ENCODE data around the gene FLYWCH2. TPM values are rescaled to one million over a fixed set of nuclear protein-coding genes. Genes with fewer than 3 reads are reported as not detected.

The FLYWCH2 gene
- total and polyA plus RNA-seq, 2 experiments from 2014 or later, result 48.6 to 60.3 TPM

DNA sequence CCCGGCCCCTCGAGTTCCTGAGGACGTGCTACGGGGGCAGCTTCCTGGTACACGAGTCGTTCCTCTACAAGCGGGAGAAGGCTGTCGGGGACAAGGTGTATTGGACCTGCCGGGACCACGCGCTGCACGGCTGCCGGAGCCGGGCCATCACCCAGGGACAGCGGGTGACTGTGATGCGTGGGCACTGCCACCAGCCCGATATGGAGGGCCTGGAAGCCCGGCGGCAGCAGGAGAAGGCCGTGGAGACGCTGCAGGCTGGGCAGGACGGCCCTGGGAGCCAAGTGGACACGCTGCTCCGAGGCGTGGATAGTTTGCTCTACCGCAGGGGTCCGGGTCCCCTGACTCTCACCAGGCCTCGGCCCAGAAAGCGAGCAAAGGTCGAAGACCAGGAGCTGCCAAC, 50.1 kb downstream of the FLYWCH2 start:
- no peak overlapping the region for H3K4me3 ChIP-seq
- H4K20me1 ChIP-seq (ENCODE audit: insufficient read depth), result no peaks in the 10 kb centered on the region
- H3K27ac ChIP-seq, result no peak overlapping the region
- 93 to 95% methylated on average over 30 of the region's 30 CpGs for WGBS, 2 experiments (ENCODE audit: low coverage in 1 of 2, low lambda C conversion rate in 2 of 2, missing lambda C conversion rate in 2 of 2)
- no peak for TF ChIP-seq EZH2 (IDR thresholded peaks at IDR 0.05; ENCODE audit: insufficient read depth, poor library complexity, severe bottlenecking)
- no peak for TF ChIP-seq EZH2phosphoT487 (IDR thresholded peaks at IDR 0.05; ENCODE audit: insufficient read depth, low read depth)
- H2AFZ ChIP-seq, result no peak overlapping the region
- DNase-seq, result no peak
- H3K4me2 ChIP-seq (ENCODE audit: unreplicated experiment), result no peak overlapping the region
- no peak overlapping the region for H3K9ac ChIP-seq
- peaks cover 3% of the 10 kb centered on the region; the same call in 1 of the 2 replicates for H3K36me3 ChIP-seq (ENCODE audit: low read depth)
- H3K27me3 ChIP-seq (replicated peaks; ENCODE audit: insufficient read depth), result no peaks in the 10 kb centered on the region
- H3K9me3 ChIP-seq (ENCODE audit: low read depth), result no peaks in the 10 kb centered on the region
- no peaks in the 10 kb centered on the region for H3K79me2 ChIP-seq (ENCODE audit: insufficient read depth)
- no peaks in the 10 kb centered on the region for H3K9me2 ChIP-seq (ENCODE audit: insufficient read depth)
- in situ Hi-C loops (cut with MboI), result no loop called here
- H3K4me1 ChIP-seq (ENCODE audit: insufficient read depth), result no peaks in the 10 kb centered on the region
- no peaks in the 10 kb centered on the region for H3F3A ChIP-seq (ENCODE audit: insufficient read depth)

DNA sequence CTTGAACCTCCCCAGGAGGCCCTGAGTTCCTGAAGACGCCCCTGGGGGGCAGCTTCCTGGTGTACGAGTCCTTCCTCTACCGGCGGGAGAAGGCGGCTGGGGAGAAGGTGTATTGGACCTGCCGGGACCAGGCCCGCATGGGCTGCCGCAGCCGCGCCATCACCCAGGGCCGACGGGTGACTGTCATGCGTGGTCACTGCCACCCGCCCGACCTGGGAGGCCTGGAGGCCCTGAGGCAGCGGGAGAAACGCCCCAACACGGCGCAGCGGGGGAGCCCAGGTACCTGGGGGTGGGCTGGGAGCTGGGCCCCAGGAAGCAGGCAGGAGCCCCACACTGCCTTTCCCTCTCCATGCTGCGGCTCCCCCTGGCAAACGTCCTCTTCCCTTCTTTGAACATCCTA, 50.7 kb downstream of the FLYWCH2 start:
- in situ Hi-C loops (cut with MboI), result no loop called here

DNA sequence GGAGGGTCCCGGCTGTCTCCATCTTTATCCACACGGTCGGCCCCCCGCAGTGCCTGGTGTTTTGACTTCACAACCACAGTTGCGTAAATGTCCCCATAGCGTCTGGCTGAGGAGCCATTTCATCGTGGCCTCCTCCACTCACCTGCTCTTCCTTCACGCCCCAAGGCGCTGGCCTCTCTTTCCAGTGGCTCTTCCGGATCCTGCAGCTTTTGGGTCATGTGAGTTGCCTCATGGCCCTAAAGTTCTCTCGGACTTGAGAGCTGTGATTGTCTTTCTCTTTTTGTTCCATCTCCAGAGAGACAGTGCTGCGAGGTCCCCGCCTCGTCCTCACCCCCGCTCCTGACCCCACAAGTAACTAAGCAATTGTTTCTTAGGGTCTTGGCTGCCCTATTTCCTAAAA, 51.4 kb downstream of the FLYWCH2 start:
- Histone ChIP-seq H3K27ac (no peak overlapping the region), H3K4me3 (no peak overlapping the region), H3K79me2 (ENCODE audit: insufficient read depth) (no peaks in the 10 kb centered on the region), H4K20me1 (ENCODE audit: insufficient read depth) (no peaks in the 10 kb centered on the region), H2AFZ (no peak overlapping the region), H3F3A (ENCODE audit: insufficient read depth) (no peaks in the 10 kb centered on the region), H3K4me2 (ENCODE audit: unreplicated experiment) (no peak overlapping the region), H3K27me3 (replicated peaks; ENCODE audit: insufficient read depth) (no peaks in the 10 kb centered on the region), H3K9ac (no peak overlapping the region), H3K9me2 (ENCODE audit: insufficient read depth) (no peaks in the 10 kb centered on the region), H3K36me3 (ENCODE audit: low read depth) (peaks cover 10% of the 10 kb centered on the region; the same call in 1 of the 2 replicates), H3K4me1 (ENCODE audit: insufficient read depth) (no peaks in the 10 kb centered on the region), H3K9me3 (ENCODE audit: low read depth) (no peaks in the 10 kb centered on the region)
- in situ Hi-C loops (cut with MboI), result no loop called here
- no peak for DNase-seq
- TF ChIP-seq EZH2 (IDR thresholded peaks at IDR 0.05; ENCODE audit: insufficient read depth, poor library complexity, severe bottlenecking), result no peak
- TF ChIP-seq EZH2phosphoT487 (IDR thresholded peaks at IDR 0.05; ENCODE audit: insufficient read depth, low read depth), result no peak
- 87 to 90% methylated on average over 15 of the region's 15 CpGs for WGBS, 2 experiments (ENCODE audit: low coverage in 1 of 2, low lambda C conversion rate in 2 of 2, missing lambda C conversion rate in 2 of 2)

More for the DNA sequence above, 50.7 kb downstream of the FLYWCH2 start:
- no peaks in the 10 kb centered on the region for H3K9me3 ChIP-seq (ENCODE audit: low read depth)
- no peaks in the 10 kb centered on the region for H3K27me3 ChIP-seq (replicated peaks; ENCODE audit: insufficient read depth)
- no peak for TF ChIP-seq EZH2 (IDR thresholded peaks at IDR 0.05; ENCODE audit: insufficient read depth, poor library complexity, severe bottlenecking)
- no peak for TF ChIP-seq EZH2phosphoT487 (IDR thresholded peaks at IDR 0.05; ENCODE audit: insufficient read depth, low read depth)
- DNase-seq, result no peak
- H3K79me2 ChIP-seq (ENCODE audit: insufficient read depth), result no peaks in the 10 kb centered on the region
- peaks cover 3% of the 10 kb centered on the region; the same call in 1 of the 2 replicates for H3K36me3 ChIP-seq (ENCODE audit: low read depth)
- no peak overlapping the region for H3K27ac ChIP-seq
- no peak overlapping the region for H3K4me3 ChIP-seq
- no peaks in the 10 kb centered on the region for H4K20me1 ChIP-seq (ENCODE audit: insufficient read depth)
- 87 to 90% methylated on average over 20 to 22 of the region's 22 CpGs for whole genome bisulfite sequencing, 2 experiments (ENCODE audit: low coverage in 1 of 2, low lambda C conversion rate in 2 of 2, missing lambda C conversion rate in 2 of 2)
- no peaks in the 10 kb centered on the region for H3K4me1 ChIP-seq (ENCODE audit: insufficient read depth)
- no peaks in the 10 kb centered on the region for H3K9me2 ChIP-seq (ENCODE audit: insufficient read depth)
- no peaks in the 10 kb centered on the region for H3F3A ChIP-seq (ENCODE audit: insufficient read depth)
- no peak overlapping the region for H2AFZ ChIP-seq
- H3K9ac ChIP-seq, result no peak overlapping the region
- H3K4me2 ChIP-seq (ENCODE audit: unreplicated experiment), result no peak overlapping the region

DNA sequence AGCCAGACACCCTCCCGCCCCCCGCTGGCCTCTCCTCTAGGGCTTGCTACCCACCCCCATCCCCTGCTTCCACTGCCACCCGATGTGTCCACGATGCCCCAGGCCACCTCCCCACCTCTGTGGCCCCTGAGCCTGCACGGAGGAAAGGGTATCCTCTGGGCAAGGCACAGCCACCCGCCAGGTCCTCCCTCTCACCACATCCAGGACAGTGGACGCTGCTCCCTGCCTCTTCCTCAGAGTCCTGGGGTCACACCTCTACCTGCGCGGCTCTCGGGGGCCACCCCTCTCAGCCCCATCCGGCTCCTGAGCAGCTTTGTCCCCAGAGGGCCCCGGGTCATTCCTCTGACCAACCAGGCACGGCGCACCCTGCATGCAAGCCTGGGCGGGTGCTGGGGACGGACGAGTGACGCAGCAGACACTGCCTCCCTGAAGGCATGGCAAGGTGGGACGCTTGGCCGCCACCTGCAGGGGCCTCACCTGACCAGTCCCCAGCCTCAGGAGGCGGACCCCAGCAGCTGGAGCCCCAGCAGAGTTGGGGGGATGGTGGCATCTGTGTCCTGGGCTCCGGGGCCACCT, 53.5 kb downstream of the FLYWCH2 start:
- TF ChIP-seq EZH2phosphoT487 (IDR thresholded peaks at IDR 0.05; ENCODE audit: insufficient read depth, low read depth) (no peak), EZH2 (IDR thresholded peaks at IDR 0.05; ENCODE audit: insufficient read depth, poor library complexity, severe bottlenecking) (no peak)
- in situ Hi-C loops (cut with MboI), result no loop called here
- Histone ChIP-seq H3K79me2 (ENCODE audit: insufficient read depth) (no peaks in the 10 kb centered on the region), H3K4me3 (no peak overlapping the region), H3F3A (ENCODE audit: insufficient read depth) (no peaks in the 10 kb centered on the region), H3K9ac (no peak overlapping the region), H3K9me3 (ENCODE audit: low read depth) (no peaks in the 10 kb centered on the region), H3K9me2 (ENCODE audit: insufficient read depth) (no peaks in the 10 kb centered on the region), H2AFZ (no peak overlapping the region), H3K4me1 (ENCODE audit: insufficient read depth) (no peaks in the 10 kb centered on the region), H3K4me2 (ENCODE audit: unreplicated experiment) (no peak overlapping the region), H3K36me3 (ENCODE audit: low read depth) (peaks cover 23% of the 10 kb centered on the region; the same call in 1 of the 2 replicates), H3K27ac (no peak overlapping the region), H3K27me3 (replicated peaks; ENCODE audit: insufficient read depth) (no peaks in the 10 kb centered on the region), H4K20me1 (ENCODE audit: insufficient read depth) (no peaks in the 10 kb centered on the region)
- DNase-seq, result no peak
- 93 to 94% methylated on average over 17 to 22 of the region's 22 CpGs for WGBS, 2 experiments (ENCODE audit: low coverage in 1 of 2, low lambda C conversion rate in 2 of 2, missing lambda C conversion rate in 2 of 2)

Measured in GM23248 (cell line).